ENCODE results near the gene NTNG2.
A peak's percentile ranks its signal among the peaks of the same experiment; 100 is the strongest.

The NTNG2 gene

DNA sequence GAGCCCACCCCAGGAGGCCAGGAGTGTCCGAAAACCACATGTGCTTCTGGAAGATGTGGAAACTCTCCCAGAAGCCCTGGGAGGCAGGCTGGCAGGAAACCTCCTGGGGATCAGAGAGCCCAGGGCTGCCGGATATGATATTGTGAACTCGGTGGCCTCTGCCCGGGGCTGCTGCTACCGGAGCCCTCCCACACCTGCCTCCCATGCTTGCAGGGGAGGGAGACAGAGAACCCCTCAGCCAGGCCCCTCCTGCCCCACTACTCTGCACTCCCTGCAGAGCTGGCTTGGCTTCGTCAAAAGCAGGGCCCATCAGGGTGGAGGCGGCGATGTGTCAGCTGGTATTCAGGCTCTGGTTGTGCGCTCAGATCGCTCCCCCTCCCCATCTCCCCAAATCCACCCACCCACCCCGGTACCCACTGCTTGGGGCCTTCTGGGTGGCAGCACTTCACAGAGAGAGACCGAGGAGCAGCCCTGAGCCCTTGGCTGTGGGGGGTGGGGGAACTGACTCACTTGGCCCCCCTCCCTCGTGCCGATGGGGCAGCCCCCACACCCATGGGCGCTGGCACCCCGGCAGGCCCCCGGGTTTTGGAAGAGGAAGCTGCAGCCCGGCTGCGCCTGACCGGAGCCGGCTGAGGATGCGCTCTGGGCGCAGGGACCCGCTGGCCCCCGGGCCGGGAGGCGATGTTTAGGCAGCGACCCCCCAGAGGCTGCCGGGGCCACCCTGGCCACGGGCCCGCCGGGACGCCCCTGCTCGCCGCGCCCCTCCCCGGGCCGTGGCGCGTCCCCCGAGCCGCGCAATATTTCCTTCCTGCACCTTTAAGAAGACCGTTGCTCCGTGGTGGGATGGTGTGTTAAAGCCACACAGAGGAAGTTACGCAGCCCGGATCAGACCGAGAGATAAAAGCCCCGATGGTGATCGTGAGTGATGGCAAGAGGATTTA, 786 bp upstream of the NTNG2 start (continued):
- TF ChIP-seq ZNF837 (tag by site-specific recombination; IDR thresholded peaks at IDR 0.05) (no peak), ZEB2 (tag by site-specific recombination; IDR thresholded peaks at IDR 0.05) (no peak), ZNF776 (tag by site-specific recombination; IDR thresholded peaks at IDR 0.05; ENCODE audit: borderline replicate concordance) (no peak), ZNF626 (tag by site-specific recombination; IDR thresholded peaks at IDR 0.05) (no peak), ZNF501 (tag by site-specific recombination; IDR thresholded peaks at IDR 0.05) (no peak), BCL11A (tag by site-specific recombination; IDR thresholded peaks at IDR 0.05; ENCODE audit: low read depth) (no peak), ZNF670 (tag by site-specific recombination; IDR thresholded peaks at IDR 0.05; ENCODE audit: low read depth) (no peak), GLI4 (tag by site-specific recombination; IDR thresholded peaks at IDR 0.05) (no peak), ZFHX2 (tag by site-specific recombination; conservative IDR thresholded peaks at IDR 0.05) (peak; percentile 83), GLIS1 (tag by site-specific recombination; IDR thresholded peaks at IDR 0.05) (peak; percentile 99), ZBTB7A (tag by site-specific recombination; IDR thresholded peaks at IDR 0.05; ENCODE audit: low read depth) (no peak), ZNF423 (tag by site-specific recombination; IDR thresholded peaks at IDR 0.05) (peak; percentile 38; the same call in 1 of the 2 replicates), ZBTB8A (tag by site-specific recombination; IDR thresholded peaks at IDR 0.05) (no peak), ZNF211 (tag by site-specific recombination; IDR thresholded peaks at IDR 0.05; ENCODE audit: low read depth) (no peak), KLF16 (tag by site-specific recombination; IDR thresholded peaks at IDR 0.05) (no peak), ZNF677 (tag by site-specific recombination; IDR thresholded peaks at IDR 0.05) (no peak), ZBTB17 (tag by site-specific recombination; IDR thresholded peaks at IDR 0.05) (peak; percentile 35), ZNF596 (tag by site-specific recombination; IDR thresholded peaks at IDR 0.05) (no peak), ZNF658 (tag by site-specific recombination; IDR thresholded peaks at IDR 0.05) (no peak), WT1 (tag by site-specific recombination; IDR thresholded peaks at IDR 0.05) (no peak), ZNF561 (tag by site-specific recombination; IDR thresholded peaks at IDR 0.05; ENCODE audit: borderline replicate concordance) (no peak), GFI1B (tag by site-specific recombination; IDR thresholded peaks at IDR 0.05) (no peak), ZNF585B (tag by site-specific recombination; IDR thresholded peaks at IDR 0.05) (no peak), ZNF239 (tag by site-specific recombination; IDR thresholded peaks at IDR 0.05) (no peak), ZNF214 (tag by site-specific recombination; IDR thresholded peaks at IDR 0.05; ENCODE audit: borderline replicate concordance) (no peak)
- TF ChIP-seq, protein P1, sequence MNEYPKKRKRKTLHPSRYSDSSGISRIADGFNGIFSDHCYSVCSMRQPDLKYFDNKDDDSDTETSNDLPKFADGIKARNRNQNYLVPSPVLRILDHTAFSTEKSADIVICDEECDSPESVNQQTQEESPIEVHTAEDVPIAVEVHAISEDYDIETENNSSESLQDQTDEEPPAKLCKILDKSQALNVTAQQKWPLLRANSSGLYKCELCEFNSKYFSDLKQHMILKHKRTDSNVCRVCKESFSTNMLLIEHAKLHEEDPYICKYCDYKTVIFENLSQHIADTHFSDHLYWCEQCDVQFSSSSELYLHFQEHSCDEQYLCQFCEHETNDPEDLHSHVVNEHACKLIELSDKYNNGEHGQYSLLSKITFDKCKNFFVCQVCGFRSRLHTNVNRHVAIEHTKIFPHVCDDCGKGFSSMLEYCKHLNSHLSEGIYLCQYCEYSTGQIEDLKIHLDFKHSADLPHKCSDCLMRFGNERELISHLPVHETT (tag by site-specific recombination; IDR thresholded peaks at IDR 0.05) = no peak
- TF ChIP-seq, protein P2, sequence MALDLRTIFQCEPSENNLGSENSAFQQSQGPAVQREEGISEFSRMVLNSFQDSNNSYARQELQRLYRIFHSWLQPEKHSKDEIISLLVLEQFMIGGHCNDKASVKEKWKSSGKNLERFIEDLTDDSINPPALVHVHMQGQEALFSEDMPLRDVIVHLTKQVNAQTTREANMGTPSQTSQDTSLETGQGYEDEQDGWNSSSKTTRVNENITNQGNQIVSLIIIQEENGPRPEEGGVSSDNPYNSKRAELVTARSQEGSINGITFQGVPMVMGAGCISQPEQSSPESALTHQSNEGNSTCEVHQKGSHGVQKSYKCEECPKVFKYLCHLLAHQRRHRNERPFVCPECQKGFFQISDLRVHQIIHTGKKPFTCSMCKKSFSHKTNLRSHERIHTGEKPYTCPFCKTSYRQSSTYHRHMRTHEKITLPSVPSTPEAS (tag by site-specific recombination; IDR thresholded peaks at IDR 0.05) = no peak
- TF ChIP-seq, protein P3, sequence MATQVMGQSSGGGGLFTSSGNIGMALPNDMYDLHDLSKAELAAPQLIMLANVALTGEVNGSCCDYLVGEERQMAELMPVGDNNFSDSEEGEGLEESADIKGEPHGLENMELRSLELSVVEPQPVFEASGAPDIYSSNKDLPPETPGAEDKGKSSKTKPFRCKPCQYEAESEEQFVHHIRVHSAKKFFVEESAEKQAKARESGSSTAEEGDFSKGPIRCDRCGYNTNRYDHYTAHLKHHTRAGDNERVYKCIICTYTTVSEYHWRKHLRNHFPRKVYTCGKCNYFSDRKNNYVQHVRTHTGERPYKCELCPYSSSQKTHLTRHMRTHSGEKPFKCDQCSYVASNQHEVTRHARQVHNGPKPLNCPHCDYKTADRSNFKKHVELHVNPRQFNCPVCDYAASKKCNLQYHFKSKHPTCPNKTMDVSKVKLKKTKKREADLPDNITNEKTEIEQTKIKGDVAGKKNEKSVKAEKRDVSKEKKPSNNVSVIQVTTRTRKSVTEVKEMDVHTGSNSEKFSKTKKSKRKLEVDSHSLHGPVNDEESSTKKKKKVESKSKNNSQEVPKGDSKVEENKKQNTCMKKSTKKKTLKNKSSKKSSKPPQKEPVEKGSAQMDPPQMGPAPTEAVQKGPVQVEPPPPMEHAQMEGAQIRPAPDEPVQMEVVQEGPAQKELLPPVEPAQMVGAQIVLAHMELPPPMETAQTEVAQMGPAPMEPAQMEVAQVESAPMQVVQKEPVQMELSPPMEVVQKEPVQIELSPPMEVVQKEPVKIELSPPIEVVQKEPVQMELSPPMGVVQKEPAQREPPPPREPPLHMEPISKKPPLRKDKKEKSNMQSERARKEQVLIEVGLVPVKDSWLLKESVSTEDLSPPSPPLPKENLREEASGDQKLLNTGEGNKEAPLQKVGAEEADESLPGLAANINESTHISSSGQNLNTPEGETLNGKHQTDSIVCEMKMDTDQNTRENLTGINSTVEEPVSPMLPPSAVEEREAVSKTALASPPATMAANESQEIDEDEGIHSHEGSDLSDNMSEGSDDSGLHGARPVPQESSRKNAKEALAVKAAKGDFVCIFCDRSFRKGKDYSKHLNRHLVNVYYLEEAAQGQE (tag by site-specific recombination; IDR thresholded peaks at IDR 0.05) = no peak
- TF ChIP-seq, protein P4, sequence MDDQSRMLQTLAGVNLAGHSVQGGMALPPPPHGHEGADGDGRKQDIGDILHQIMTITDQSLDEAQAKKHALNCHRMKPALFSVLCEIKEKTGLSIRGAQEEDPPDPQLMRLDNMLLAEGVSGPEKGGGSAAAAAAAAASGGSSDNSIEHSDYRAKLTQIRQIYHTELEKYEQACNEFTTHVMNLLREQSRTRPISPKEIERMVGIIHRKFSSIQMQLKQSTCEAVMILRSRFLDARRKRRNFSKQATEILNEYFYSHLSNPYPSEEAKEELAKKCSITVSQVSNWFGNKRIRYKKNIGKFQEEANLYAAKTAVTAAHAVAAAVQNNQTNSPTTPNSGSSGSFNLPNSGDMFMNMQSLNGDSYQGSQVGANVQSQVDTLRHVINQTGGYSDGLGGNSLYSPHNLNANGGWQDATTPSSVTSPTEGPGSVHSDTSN (CRISPR knock-in tag; IDR thresholded peaks at IDR 0.05) = no peak
- TF ChIP-seq, protein P5, sequence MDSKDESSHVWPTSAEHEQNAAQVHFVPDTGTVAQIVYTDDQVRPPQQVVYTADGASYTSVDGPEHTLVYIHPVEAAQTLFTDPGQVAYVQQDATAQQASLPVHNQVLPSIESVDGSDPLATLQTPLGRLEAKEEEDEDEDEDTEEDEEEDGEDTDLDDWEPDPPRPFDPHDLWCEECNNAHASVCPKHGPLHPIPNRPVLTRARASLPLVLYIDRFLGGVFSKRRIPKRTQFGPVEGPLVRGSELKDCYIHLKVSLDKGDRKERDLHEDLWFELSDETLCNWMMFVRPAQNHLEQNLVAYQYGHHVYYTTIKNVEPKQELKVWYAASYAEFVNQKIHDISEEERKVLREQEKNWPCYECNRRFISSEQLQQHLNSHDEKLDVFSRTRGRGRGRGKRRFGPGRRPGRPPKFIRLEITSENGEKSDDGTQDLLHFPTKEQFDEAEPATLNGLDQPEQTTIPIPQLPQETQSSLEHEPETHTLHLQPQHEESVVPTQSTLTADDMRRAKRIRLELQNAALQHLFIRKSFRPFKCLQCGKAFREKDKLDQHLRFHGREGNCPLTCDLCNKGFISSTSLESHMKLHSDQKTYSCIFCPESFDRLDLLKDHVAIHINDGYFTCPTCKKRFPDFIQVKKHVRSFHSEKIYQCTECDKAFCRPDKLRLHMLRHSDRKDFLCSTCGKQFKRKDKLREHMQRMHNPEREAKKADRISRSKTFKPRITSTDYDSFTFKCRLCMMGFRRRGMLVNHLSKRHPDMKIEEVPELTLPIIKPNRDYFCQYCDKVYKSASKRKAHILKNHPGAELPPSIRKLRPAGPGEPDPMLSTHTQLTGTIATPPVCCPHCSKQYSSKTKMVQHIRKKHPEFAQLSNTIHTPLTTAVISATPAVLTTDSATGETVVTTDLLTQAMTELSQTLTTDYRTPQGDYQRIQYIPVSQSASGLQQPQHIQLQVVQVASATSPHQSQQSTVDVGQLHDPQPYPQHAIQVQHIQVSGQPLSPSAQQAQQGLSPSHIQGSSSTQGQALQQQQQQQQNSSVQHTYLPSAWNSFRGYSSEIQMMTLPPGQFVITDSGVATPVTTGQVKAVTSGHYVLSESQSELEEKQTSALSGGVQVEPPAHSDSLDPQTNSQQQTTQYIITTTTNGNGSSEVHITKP (tag by site-specific recombination; IDR thresholded peaks at IDR 0.05) = no peak
